OCI-LY1 (cell line): Measurements from ENCODE around the gene TAS2R41.

ENCODE experiments used
- H2AFZ ChIP-seq: fragments of 200-600 bp; sonication (generic), shearing (Covaris generic); 2 replicates; pipeline ENCODE4 v1.6.0; 2014; ENCODE audit warnings: antibody characterized with exemption, mild to moderate bottlenecking, low read length
- H3F3A ChIP-seq: fragments of 200-600 bp; sonication (generic), shearing (Covaris generic); 2 replicates; pipeline ENCODE4 v1.6.0; 2014; ENCODE audit warnings: mild to moderate bottlenecking, antibody characterized with exemption, low read length, moderate library complexity; ENCODE audit not compliant: insufficient read depth
- H3K27ac ChIP-seq: fragments of 200-600 bp; sonication (generic); 2 replicates; pipeline ENCODE4 v1.5.1; 2014; ENCODE audit warnings: low read length, mixed run types, mild to moderate bottlenecking, low read depth; ENCODE audit not compliant: poor library complexity, severe bottlenecking
- H3K27me3 ChIP-seq: fragments of 200-600 bp; sonication (generic); 2 replicates; pipeline ENCODE4 v1.6.0; 2014; ENCODE audit warnings: antibody characterized with exemption, mild to moderate bottlenecking, low read length, moderate library complexity; ENCODE audit not compliant: insufficient read depth
- H3K36me3 ChIP-seq: fragments of 200-600 bp; sonication (generic); 2 replicates; pipeline ENCODE4 v1.6.1; 2014; ENCODE audit warnings: mild to moderate bottlenecking, antibody characterized with exemption, low read length, moderate library complexity, mixed read lengths; ENCODE audit not compliant: insufficient read depth
- H3K4me1 ChIP-seq: fragments of 200-600 bp; sonication (generic); 2 replicates; pipeline ENCODE4 v1.5.1; 2014; ENCODE audit warnings: mild to moderate bottlenecking, low read length, moderate library complexity; ENCODE audit not compliant: insufficient read depth, severe bottlenecking
- H3K4me2 ChIP-seq: fragments of 200-600 bp; sonication (generic), shearing (Covaris generic); 2 replicates; pipeline ENCODE4 v1.6.1; 2014; ENCODE audit warnings: low read length
- H3K4me3 ChIP-seq: fragments of 200-600 bp; sonication (generic); 2 replicates; pipeline ENCODE4 v1.5.1; 2014; ENCODE audit warnings: low read length, low read depth, mild to moderate bottlenecking, mixed read lengths; ENCODE audit not compliant: poor library complexity, severe bottlenecking
- H3K79me2 ChIP-seq: fragments of 200-600 bp; shearing (Covaris generic); 2 replicates; pipeline ENCODE4 v1.6.1; 2016; ENCODE audit warnings: mixed run types, low read length, mixed read lengths; ENCODE audit not compliant: insufficient read depth
- H3K9ac ChIP-seq: fragments of 200-600 bp; sonication (generic), shearing (Covaris generic); 2 replicates; pipeline ENCODE4 v1.6.1; 2014; ENCODE audit warnings: mild to moderate bottlenecking, low read length, mixed read lengths
- H3K9me2 ChIP-seq: fragments of 200-600 bp; sonication (generic), shearing (Covaris generic); 2 replicates; pipeline ENCODE4 v1.6.1; 2014; ENCODE audit warnings: low read depth, mild to moderate bottlenecking, low read length, mixed read lengths
- H3K9me3 ChIP-seq: fragments of 200-600 bp; shearing (Covaris generic); 2 replicates; pipeline ENCODE4 v1.6.1; 2014; ENCODE audit warnings: low read length, mixed read lengths
- H4K20me1 ChIP-seq: fragments of 200-600 bp; sonication (generic), shearing (Covaris generic); 2 replicates; pipeline ENCODE4 v1.6.0; 2016; ENCODE audit warnings: mild to moderate bottlenecking, low read length; ENCODE audit not compliant: insufficient read depth
- EZH2 ChIP-seq: fragments of 200-600 bp; sonication (generic), shearing (Covaris generic); IDR thresholded peaks from 2 replicates; pipeline ENCODE4 v1.8.0; 2017; ENCODE audit warnings: borderline replicate concordance, mixed run types, mild to moderate bottlenecking, antibody characterized with exemption, low read length, moderate library complexity, mixed read lengths
- TF ChIP-seq, protein P1 (sequence below): fragments of 200-600 bp; sonication (generic), shearing (Covaris generic); IDR thresholded peaks from 2 replicates; pipeline ENCODE4 v1.5.1; 2017; ENCODE audit warnings: mild to moderate bottlenecking, antibody characterized with exemption, low read length, moderate library complexity, mixed read lengths

The TAS2R41 gene

GRCh38 chr7:143456992-143457793 lies 20.5 kb upstream of the TAS2R41 start:
- Histone ChIP-seq H2AFZ (no peak overlapping the region), H3K36me3 (no peaks in the 10 kb centered on the region), H3K9me3 (no peaks in the 10 kb centered on the region), H3K9me2 (no peaks in the 10 kb centered on the region), H3F3A (no peaks in the 10 kb centered on the region), H3K4me3 (no peak overlapping the region), H4K20me1 (no peaks in the 10 kb centered on the region), H3K9ac (no peak overlapping the region), H3K27ac (no peak overlapping the region), H3K4me2 (no peak overlapping the region), H3K79me2 (no peaks in the 10 kb centered on the region), H3K27me3 (no peaks in the 10 kb centered on the region), H3K4me1 (no peaks in the 10 kb centered on the region)
- TF ChIP-seq EZH2 = no peak
- TF ChIP-seq, protein P1, sequence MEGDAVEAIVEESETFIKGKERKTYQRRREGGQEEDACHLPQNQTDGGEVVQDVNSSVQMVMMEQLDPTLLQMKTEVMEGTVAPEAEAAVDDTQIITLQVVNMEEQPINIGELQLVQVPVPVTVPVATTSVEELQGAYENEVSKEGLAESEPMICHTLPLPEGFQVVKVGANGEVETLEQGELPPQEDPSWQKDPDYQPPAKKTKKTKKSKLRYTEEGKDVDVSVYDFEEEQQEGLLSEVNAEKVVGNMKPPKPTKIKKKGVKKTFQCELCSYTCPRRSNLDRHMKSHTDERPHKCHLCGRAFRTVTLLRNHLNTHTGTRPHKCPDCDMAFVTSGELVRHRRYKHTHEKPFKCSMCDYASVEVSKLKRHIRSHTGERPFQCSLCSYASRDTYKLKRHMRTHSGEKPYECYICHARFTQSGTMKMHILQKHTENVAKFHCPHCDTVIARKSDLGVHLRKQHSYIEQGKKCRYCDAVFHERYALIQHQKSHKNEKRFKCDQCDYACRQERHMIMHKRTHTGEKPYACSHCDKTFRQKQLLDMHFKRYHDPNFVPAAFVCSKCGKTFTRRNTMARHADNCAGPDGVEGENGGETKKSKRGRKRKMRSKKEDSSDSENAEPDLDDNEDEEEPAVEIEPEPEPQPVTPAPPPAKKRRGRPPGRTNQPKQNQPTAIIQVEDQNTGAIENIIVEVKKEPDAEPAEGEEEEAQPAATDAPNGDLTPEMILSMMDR = no peak

- H2AFZ ChIP-seq = no peak overlapping the region
- H3K9me3 ChIP-seq = no peaks in the 10 kb centered on the region
- no peaks in the 10 kb centered on the region for H3K27me3 ChIP-seq
- H3K9ac ChIP-seq = no peak overlapping the region
- H3K79me2 ChIP-seq = no peaks in the 10 kb centered on the region
- no peak overlapping the region for H3K27ac ChIP-seq
- no peak overlapping the region for H3K4me3 ChIP-seq
- no peaks in the 10 kb centered on the region for H3K4me1 ChIP-seq
- H3K36me3 ChIP-seq = no peaks in the 10 kb centered on the region
- no peaks in the 10 kb centered on the region for H3F3A ChIP-seq
- TF ChIP-seq, protein P1 = no peak
- no peak for TF ChIP-seq EZH2
- no peaks in the 10 kb centered on the region for H4K20me1 ChIP-seq
- no peak overlapping the region for H3K4me2 ChIP-seq
- H3K9me2 ChIP-seq = no peaks in the 10 kb centered on the region
Measured at GRCh38 chr7:143458263-143458662, 19.4 kb upstream of the TAS2R41 start.

- H3K4me2 ChIP-seq = no peak overlapping the region
- H3K9me2 ChIP-seq = no peaks in the 10 kb centered on the region
- H3K9ac ChIP-seq = no peak overlapping the region
- no peaks in the 10 kb centered on the region for H3K36me3 ChIP-seq
- no peaks in the 10 kb centered on the region for H3K9me3 ChIP-seq
- H2AFZ ChIP-seq = no peak overlapping the region
- H3K4me1 ChIP-seq = no peaks in the 10 kb centered on the region
- no peaks in the 10 kb centered on the region for H3K27me3 ChIP-seq
- no peak overlapping the region for H3K27ac ChIP-seq
- no peaks in the 10 kb centered on the region for H3K79me2 ChIP-seq
- no peaks in the 10 kb centered on the region for H3F3A ChIP-seq
- no peaks in the 10 kb centered on the region for H4K20me1 ChIP-seq
- no peak overlapping the region for H3K4me3 ChIP-seq
- TF ChIP-seq EZH2 = no peak
- TF ChIP-seq, protein P1 = no peak
Measured at GRCh38 chr7:143458681-143459080, 19.0 kb upstream of the TAS2R41 start.
